Stimulated activated CD4-positive, alpha-beta T cell treated with anti-CD3 and anti-CD28 coated beads, TNF-alpha, amount 100 ng/mL, for 48 hours (primary cell): ENCODE data around the gene TSKU.

ENCODE experiments used
- DNase-seq, 3 donors: peaks; one replicate each; pipeline ENCODE4 v3.0.0-alpha.2; 2020; ENCODE audit warnings: low read depth in 3 of 3

Gene TSKU

GRCh38 chr11:76770642-76771445, 12.3 kb upstream of the TSKU start:
- DNase-seq, result no peak

GRCh38 chr11:76771446-76772099, 11.6 kb upstream of the TSKU start:
- DNase-seq, result no peak

DNA sequence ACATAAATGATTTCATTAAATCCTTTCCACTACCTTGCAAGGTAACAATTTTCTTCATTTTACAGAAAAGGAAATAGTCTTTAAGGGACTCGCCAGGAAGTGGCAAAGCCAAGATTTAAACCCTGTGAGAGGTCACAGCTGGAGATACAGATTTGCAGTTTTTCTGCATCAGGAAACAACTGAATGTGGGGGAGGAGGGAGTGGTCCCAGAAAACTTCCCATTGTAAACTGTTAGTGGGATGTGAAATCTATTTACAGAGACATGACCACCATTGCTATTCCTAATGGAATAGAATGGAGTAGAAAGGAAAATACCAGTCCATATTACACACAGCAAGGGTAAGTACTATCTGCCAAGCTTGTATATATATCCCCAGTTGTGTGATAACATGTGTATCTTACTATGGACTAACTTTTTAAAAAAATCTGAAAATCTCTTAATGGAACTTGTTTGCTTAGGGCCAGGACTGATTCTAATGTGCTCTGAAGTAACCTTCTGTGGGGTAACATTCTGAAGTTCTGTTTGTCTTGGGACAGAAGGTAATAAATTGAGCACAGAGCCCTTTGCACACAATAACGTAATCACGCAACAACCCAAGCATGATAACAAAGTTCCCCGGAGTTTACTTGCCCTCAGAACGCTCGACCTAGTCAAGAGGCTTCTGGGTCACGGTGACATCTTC, 10.9 kb upstream of the TSKU start:
- DNase-seq, result no peak

GRCh38 chr11:76772783-76773106, 10.4 kb upstream of the TSKU start:
- no peak for DNase-seq

DNA sequence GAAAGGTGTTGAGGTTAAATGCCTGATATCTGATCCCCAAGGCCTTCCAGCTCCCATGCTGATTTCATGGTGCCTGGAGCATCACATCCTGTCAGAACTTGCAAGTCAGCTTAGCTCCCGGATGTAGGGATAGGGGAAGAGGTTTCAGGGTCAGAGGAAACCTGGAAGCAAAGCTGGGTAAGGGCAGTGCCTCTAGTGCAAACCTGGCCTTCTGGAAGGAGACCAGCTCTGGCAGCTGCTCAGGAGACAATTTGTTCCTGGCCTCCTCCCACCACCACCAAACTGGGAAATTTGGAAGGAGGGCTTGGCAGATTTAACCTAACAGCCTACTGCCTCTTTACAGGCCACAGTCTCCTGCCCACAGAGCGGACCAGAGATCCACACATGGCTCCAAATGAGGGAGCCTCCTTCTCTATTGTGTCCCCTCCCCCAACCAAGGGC, 9.2 kb upstream of the TSKU start:
- no peak for DNase-seq

- DNase-seq, result no peak
Observed at GRCh38 chr11:76776472-76776871, 6.7 kb upstream of the TSKU start.

DNA sequence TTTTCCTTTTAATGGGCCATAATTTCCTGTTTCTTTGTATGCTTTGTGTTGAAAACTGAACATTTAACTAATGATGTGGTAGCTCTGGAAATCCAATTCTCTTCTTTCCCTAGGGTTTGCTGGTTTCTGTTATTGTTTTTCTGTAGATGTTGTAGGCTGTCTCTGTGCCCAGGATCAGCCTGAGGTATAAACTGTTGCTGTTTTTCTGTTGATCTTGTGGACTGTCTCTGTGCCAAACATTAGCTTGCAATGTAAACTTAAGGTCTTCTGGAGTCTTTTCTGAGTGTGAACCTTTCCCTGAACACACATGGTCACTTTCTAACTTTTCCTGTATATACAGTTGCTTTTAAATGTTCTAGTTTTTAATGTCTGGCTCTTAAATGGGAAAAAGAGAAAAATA, 5.9 kb upstream of the TSKU start:
- DNase-seq, result no peak

- no peak for DNase-seq
Observed at GRCh38 chr11:76777876-76778275, 5.3 kb upstream of the TSKU start.

GRCh38 chr11:76778874-76779273, 4.3 kb upstream of the TSKU start:
- DNase-seq, result no peak

DNA sequence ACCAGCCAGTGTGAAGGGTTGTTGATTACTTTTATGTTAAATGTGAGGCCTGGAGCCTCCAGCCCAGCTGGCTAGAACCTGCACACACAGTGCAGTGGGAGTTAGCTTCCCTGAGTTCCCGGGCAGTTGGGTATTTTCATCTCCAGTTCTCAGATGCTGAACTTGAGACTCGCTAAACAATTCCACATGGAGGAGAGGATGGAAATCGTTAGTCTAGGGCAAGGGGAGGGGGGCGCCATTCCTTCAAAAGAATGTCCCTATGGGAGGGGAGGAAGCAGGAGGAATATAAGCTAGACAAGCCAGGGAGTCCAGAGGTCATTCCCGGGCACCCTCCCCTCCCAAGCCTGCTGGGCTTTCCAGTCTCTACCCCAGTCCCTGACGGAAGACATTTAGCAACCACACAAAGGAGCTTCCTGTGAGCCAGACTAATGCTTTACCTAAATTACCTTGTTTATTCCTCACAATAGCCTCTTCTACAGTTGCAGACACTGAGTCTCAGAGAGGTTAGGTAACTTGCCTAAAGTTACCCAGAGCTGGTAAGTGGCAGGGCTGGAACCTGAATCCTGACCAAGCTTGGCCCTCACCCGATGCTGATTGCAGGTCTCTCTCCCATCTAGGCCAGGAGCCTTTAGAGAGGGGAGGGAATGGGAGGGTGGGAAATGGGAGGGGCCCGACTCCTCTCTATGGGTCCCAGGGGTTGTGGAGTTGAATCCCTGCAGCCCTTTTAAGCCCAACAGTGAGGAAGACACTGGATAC, 1.9 kb upstream of the TSKU start:
- DNase-seq, result no peak

DNA sequence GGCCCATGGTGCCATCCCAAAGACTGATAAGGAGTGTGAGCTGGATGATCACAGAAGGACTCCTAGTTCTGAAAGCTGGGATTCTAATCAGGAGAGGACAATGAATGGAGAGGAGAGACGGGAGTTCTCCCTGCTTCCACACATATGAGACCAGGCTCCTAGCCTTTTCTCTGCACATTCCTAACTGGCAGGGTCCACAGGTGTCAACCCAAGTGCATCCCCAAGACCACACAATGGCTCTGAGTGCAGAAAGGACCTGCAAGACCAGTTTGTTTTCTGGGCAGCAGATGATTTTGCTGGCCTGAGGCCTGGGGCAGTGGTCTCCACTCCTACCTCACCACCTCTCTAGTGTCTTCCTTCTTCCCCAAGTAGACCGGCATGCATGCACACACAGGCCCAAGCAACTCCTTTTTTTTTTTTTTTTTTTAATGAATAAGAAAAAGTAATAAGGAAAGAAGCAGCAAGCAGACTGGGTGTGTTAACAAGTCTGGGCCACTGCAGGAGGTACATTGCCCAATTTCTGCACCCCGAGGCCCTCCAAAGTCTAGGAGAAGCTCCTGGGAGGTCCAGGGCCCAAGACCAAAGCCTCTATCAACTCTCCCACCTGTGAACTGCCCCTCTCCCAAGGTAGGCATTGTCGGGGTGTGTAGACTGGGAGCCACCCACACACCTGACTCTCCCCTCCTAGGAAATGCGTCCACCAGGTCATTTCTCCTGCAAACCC, 1.2 kb upstream of the TSKU start:
- no peak for DNase-seq

DNA sequence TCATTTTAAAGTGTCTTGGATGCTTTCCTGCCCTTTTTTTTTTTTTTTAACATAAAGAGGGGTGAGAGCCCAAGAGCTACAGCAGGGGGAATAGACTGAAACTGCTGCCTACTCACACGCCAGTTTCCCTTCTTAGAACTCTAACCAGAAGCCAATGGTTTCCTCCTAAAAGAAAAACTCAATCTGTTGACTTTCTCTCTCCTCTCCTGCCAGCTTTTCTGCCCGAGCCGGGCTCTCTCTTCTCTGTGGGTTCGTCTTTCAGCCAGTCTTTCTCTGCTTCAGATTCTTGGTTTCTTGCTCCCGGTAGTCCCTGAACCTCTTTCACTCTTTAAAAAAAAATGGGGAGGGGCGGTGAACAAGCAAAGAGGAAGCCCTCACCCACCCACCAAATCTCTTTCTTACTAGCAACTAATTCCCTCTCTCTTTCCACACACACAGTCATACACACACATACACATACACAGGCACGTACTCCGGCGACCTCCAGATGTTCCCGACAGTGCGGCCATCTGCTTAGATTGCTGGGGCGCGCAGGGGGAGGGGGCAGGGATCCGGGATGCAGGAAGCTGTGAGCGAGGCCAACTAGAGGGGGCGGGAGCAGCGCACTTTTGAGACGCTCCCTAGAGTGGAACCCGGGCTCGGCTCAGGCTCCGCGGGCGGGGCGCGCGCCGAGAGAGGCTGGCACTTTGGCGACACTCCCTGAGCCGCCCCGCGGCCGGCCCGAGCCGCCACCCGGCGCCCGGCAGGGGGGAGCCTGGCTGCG, 444 bp upstream of the TSKU start:
- peak; percentile 52 to 68 (median 67) for DNase-seq

GRCh38 chr11:76783896-76784813, 999 bp downstream of the TSKU start:
- no peak for DNase-seq

- DNase-seq, result no peak
Observed at GRCh38 chr11:76785513-76785912, 2.4 kb downstream of the TSKU start.

DNA sequence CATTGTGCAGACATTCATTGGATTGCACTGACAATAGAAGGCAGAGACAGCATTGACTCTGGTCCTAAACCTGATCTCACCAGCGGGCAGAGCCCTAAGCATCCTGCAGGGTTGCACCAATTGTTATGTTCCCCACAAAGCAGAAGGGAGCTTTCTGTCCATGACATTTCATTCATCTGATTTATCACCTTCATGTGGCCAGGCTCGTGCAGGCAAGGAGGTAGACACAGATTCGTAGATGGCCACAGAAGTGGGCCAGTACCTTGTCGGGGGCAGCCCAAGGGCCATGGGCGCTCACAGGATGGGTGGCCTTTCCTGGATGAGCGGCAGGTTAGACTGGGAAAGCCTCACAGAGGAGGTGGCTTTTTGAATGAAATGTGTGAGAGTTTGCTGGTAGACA, 2.9 kb downstream of the TSKU start:
- no peak for DNase-seq

DNA sequence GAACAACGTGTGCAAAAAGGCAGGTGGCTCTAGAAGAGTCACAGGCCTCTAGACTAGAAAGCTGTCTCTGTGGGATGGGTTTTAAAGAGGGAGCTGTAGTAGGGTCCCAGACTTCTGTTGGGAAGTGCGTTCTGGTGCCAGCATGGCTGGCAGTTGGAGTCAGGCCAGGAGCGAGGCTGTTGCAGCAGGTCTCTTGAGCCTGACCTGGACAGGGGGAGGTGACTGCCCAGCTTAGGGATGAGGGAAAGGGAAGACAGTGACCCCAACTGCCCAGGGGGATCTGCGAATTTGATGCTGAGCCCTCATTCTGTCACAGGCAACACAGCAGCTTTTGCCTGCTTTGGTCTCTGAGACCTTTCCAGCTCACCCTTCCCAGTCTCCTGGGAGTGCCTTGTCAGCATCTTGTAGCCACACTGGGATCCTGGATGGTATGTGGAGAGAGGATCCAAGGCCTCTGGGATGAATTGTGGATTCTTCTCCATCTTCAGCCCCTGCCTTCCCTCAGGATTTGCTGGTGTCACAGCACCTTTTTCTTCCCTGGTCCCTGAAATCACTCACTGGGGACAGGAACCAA, 3.4 kb downstream of the TSKU start:
- DNase-seq, result no peak

GRCh38 chr11:76787271-76787670, 4.1 kb downstream of the TSKU start:
- no peak for DNase-seq

DNA sequence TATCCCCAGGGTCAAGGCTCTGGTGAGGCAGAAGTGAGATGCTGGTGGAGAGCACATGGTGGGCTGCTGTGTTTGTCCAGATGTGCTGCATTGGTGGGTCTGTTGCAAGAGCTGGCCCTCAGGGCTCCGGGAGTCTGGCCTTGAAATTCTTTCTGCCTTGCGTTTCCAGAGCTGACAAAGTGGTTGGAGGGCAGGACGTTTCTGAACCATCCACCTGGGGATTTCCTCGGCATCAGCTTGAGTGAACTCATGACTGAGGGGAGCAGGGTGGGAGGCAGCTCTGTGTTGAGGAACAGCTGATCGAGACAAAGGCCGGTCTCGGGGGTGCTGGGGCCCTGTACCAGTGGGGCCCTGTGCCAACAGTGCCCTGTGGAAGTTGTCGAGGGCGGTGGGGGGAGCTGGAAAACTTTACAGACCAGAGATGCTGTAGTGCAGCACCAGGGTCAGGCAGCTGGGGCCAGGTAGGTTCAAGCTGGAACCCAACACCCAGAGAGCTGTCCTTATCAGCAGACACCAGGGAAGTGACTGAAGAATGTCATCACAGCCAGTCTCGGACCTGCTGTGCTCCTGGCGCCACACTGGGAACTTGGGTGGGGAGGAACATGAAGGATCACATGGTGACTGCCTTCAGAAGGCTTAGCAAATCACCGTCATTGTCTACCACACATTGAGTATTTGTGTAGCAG, 4.9 kb downstream of the TSKU start:
- DNase-seq, result no peak
